22Rv1 (cell line): ENCODE results near the gene MUC6.

ENCODE experiments used
- H3K27ac ChIP-seq: fragments of 450-650 bp; 2 replicates; pipeline ENCODE4 v1.5.1; 2017
- ZFX ChIP-seq: fragments of 450-650 bp; IDR thresholded peaks from 2 replicates; pipeline ENCODE4 v1.6.1; 2017; ENCODE audit warnings: antibody characterized with exemption, borderline replicate concordance
- TF ChIP-seq, protein P1 (sequence below): fragments of 450-650 bp; IDR thresholded peaks from 2 replicates; pipeline ENCODE4 v1.5.1; 2017; ENCODE audit warnings: mild to moderate bottlenecking

The MUC6 gene, protein sequence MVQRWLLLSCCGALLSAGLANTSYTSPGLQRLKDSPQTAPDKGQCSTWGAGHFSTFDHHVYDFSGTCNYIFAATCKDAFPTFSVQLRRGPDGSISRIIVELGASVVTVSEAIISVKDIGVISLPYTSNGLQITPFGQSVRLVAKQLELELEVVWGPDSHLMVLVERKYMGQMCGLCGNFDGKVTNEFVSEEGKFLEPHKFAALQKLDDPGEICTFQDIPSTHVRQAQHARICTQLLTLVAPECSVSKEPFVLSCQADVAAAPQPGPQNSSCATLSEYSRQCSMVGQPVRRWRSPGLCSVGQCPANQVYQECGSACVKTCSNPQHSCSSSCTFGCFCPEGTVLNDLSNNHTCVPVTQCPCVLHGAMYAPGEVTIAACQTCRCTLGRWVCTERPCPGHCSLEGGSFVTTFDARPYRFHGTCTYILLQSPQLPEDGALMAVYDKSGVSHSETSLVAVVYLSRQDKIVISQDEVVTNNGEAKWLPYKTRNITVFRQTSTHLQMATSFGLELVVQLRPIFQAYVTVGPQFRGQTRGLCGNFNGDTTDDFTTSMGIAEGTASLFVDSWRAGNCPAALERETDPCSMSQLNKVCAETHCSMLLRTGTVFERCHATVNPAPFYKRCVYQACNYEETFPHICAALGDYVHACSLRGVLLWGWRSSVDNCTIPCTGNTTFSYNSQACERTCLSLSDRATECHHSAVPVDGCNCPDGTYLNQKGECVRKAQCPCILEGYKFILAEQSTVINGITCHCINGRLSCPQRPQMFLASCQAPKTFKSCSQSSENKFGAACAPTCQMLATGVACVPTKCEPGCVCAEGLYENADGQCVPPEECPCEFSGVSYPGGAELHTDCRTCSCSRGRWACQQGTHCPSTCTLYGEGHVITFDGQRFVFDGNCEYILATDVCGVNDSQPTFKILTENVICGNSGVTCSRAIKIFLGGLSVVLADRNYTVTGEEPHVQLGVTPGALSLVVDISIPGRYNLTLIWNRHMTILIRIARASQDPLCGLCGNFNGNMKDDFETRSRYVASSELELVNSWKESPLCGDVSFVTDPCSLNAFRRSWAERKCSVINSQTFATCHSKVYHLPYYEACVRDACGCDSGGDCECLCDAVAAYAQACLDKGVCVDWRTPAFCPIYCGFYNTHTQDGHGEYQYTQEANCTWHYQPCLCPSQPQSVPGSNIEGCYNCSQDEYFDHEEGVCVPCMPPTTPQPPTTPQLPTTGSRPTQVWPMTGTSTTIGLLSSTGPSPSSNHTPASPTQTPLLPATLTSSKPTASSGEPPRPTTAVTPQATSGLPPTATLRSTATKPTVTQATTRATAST (N-terminal part only)

DNA sequence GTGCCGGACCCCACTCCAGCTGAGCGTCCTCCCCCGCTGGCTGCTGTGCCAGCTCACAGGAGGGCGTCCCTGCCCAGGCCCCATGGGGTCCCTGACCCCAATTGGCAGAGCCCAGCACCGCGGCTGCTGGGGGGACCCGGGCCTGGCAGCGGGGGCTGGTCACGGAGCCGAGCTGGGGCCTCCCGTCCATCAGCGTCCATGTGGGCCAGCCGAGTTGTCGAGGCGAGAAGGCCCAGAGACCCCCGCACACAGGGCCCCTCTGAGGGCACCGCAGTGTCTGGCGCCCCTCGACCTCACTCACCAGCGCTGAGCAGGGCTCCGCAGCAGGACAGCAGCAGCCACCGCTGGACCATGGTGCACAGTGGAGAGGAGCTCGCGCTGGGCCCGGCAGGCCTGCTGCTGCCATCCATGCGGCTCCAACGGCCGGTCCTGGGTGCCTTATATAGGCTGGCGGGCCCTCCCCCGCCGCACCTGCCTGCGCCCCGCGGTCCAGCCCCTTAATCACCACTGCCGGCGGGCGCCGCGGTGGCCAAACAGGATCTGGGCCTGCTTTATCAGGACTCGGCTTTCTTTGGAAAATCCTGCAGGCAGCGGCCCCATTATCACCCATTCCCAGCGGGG is at the start of gene MUC6:
MUC6 (minus strand) TSS at position 416 of the 621 bp plus-strand sequence; CDS start at position 353, 63 bp downstream.
- no peak within 1 kb of the TSS for H3K27ac ChIP-seq
- TF ChIP-seq, protein P1, sequence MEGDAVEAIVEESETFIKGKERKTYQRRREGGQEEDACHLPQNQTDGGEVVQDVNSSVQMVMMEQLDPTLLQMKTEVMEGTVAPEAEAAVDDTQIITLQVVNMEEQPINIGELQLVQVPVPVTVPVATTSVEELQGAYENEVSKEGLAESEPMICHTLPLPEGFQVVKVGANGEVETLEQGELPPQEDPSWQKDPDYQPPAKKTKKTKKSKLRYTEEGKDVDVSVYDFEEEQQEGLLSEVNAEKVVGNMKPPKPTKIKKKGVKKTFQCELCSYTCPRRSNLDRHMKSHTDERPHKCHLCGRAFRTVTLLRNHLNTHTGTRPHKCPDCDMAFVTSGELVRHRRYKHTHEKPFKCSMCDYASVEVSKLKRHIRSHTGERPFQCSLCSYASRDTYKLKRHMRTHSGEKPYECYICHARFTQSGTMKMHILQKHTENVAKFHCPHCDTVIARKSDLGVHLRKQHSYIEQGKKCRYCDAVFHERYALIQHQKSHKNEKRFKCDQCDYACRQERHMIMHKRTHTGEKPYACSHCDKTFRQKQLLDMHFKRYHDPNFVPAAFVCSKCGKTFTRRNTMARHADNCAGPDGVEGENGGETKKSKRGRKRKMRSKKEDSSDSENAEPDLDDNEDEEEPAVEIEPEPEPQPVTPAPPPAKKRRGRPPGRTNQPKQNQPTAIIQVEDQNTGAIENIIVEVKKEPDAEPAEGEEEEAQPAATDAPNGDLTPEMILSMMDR, result no peak
- TF ChIP-seq ZFX, result no peak

DNA sequence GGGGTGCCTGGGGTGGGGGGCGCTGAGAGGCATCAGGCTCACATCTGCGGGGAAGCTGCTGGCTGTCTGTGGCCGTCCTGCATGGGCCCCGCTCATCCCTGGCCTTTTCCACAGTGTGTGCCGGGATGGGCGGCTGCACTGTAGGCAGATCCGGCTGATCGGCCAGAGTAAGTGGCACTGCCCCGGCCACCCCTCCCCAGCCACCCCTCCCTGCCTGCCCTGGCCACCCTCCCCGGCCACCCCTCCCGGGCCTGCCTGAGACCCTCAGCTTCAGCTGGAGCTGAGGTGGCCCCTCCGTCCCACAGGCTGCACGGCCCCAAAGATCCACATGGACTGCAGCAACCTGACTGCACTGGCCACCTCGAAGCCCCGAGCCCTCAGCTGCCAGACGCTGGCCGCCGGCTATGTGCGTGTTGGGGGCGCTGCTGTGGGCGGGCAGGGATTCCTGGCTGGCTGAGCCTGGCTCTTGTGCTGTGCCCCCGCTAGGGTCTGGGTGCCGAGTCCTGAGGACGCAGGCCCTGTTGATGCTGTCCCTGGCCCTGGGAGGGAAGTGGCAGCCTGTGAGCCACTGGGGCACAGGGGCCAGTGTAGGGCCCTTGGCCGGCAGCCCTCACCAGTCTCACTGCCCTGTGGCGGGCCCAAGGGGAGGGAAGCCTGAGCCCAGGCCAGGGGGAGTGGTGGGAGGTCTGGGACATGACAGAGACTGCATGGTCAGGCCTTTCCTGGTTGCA is 49.1 kb upstream of the MUC6 start:
- TF ChIP-seq, protein P1, result no peak
- no peak for TF ChIP-seq ZFX
- H3K27ac ChIP-seq, result no peak overlapping the region

DNA sequence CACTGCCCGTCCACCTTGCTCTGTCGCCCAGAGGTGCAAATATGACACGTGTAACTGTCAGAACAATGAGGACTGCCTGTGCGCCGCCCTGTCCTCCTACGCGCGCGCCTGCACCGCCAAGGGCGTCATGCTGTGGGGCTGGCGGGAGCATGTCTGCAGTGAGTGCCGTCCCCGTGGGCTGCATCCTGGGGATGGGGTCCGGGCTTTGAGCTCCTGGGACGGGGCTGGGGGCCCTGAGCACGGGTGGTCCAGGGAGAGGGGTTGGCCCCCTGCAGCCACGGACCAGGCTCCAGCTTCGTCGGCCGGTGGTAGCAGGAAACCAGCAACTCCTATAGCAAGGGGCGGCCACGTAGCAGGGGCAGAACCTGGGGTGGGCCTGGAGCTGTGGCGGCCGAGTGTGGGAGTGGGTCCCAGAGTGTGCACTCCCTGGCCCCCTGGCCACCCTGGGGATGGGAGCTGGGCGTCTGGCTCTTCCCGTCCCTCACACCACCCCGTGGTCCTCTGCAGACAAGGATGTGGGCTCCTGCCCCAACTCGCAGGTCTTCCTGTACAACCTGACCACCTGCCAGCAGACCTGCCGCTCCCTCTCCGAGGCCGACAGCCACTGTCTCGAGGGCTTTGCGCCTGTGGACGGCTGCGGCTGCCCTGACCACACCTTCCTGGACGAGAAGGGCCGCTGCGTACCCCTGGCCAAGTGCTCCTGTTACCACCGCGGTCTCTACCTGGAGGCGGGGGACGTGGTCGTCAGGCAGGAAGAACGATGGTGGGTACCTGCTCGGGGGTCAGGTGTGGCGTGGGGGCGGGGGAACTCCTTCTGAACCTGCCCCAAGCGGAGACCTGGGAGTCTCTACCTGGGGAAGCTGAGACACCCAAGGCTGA is 48.3 kb upstream of the MUC6 start:
- TF ChIP-seq ZFX, result no peak
- TF ChIP-seq, protein P1, result no peak

DNA sequence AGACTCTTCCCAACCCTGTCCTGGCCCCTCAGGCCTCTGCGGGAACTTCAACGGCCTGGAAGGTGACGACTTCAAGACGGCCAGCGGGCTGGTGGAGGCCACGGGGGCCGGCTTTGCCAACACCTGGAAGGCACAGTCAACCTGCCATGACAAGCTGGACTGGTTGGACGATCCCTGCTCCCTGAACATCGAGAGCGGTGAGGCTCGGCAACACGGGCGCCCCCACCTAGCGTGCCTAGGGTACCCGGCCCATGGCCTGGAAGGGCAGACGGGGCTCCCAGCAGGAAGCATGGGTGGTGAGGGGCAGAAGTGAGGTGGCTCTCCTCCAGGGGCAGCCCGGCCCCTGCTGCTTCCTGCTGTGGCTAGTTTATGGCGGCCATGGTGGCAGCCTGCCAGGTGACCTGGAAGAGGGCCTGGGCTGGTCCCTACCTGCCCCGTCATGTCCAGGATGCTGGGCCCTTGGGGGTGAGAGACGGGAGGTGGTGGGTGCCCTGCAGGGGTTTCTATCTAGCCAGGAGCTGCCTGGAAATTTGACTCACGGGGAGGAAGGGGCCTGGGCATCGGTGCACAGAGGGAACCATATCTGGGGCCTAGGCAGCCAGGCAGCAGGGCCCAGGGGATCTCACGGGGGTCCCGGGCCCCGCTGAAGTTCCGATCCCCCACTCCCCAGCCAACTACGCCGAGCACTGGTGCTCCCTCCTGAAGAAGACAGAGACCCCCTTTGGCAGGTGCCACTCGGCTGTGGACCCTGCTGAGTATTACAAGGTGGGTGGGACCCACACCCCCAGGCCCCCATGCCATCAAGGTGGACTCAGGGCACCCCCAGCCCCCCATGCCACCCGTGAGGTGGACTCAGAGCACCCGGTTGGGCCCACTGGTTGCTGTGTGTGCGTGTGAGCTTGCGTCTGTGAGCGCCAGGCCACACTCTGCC is 47.4 kb upstream of the MUC6 start:
- no peak overlapping the region for H3K27ac ChIP-seq

More for the DNA sequence above, 48.3 kb upstream of the MUC6 start:
- H3K27ac ChIP-seq, result no peak overlapping the region

More for the DNA sequence above, 47.4 kb upstream of the MUC6 start:
- TF ChIP-seq, protein P1, result no peak
- TF ChIP-seq ZFX, result no peak
